OCI-LY1 (cell line): ENCODE measurements around the gene PTPRM.

Experiments used
- H2AFZ ChIP-seq: fragments of 200-600 bp; sonication (generic), shearing (Covaris generic); 2 replicates; pipeline ENCODE4 v1.6.0; 2014; ENCODE audit warnings: antibody characterized with exemption, mild to moderate bottlenecking, low read length
- H3F3A ChIP-seq: fragments of 200-600 bp; sonication (generic), shearing (Covaris generic); 2 replicates; pipeline ENCODE4 v1.6.0; 2014; ENCODE audit warnings: mild to moderate bottlenecking, antibody characterized with exemption, low read length, moderate library complexity; ENCODE audit not compliant: insufficient read depth
- H3K27ac ChIP-seq: fragments of 200-600 bp; sonication (generic); 2 replicates; pipeline ENCODE4 v1.5.1; 2014; ENCODE audit warnings: low read length, mixed run types, mild to moderate bottlenecking, low read depth; ENCODE audit not compliant: poor library complexity, severe bottlenecking
- H3K27me3 ChIP-seq: fragments of 200-600 bp; sonication (generic); 2 replicates; pipeline ENCODE4 v1.6.0; 2014; ENCODE audit warnings: antibody characterized with exemption, mild to moderate bottlenecking, low read length, moderate library complexity; ENCODE audit not compliant: insufficient read depth
- H3K36me3 ChIP-seq: fragments of 200-600 bp; sonication (generic); 2 replicates; pipeline ENCODE4 v1.6.1; 2014; ENCODE audit warnings: mild to moderate bottlenecking, antibody characterized with exemption, low read length, moderate library complexity, mixed read lengths; ENCODE audit not compliant: insufficient read depth
- H3K4me1 ChIP-seq: fragments of 200-600 bp; sonication (generic); 2 replicates; pipeline ENCODE4 v1.5.1; 2014; ENCODE audit warnings: mild to moderate bottlenecking, low read length, moderate library complexity; ENCODE audit not compliant: insufficient read depth, severe bottlenecking
- H3K4me2 ChIP-seq: fragments of 200-600 bp; sonication (generic), shearing (Covaris generic); 2 replicates; pipeline ENCODE4 v1.6.1; 2014; ENCODE audit warnings: low read length
- H3K4me3 ChIP-seq: fragments of 200-600 bp; sonication (generic); 2 replicates; pipeline ENCODE4 v1.5.1; 2014; ENCODE audit warnings: low read length, low read depth, mild to moderate bottlenecking, mixed read lengths; ENCODE audit not compliant: poor library complexity, severe bottlenecking
- H3K79me2 ChIP-seq: fragments of 200-600 bp; shearing (Covaris generic); 2 replicates; pipeline ENCODE4 v1.6.1; 2016; ENCODE audit warnings: mixed run types, low read length, mixed read lengths; ENCODE audit not compliant: insufficient read depth
- H3K9ac ChIP-seq: fragments of 200-600 bp; sonication (generic), shearing (Covaris generic); 2 replicates; pipeline ENCODE4 v1.6.1; 2014; ENCODE audit warnings: mild to moderate bottlenecking, low read length, mixed read lengths
- H3K9me2 ChIP-seq: fragments of 200-600 bp; sonication (generic), shearing (Covaris generic); 2 replicates; pipeline ENCODE4 v1.6.1; 2014; ENCODE audit warnings: low read depth, mild to moderate bottlenecking, low read length, mixed read lengths
- H3K9me3 ChIP-seq: fragments of 200-600 bp; shearing (Covaris generic); 2 replicates; pipeline ENCODE4 v1.6.1; 2014; ENCODE audit warnings: low read length, mixed read lengths
- H4K20me1 ChIP-seq: fragments of 200-600 bp; sonication (generic), shearing (Covaris generic); 2 replicates; pipeline ENCODE4 v1.6.0; 2016; ENCODE audit warnings: mild to moderate bottlenecking, low read length; ENCODE audit not compliant: insufficient read depth
- EZH2 ChIP-seq: fragments of 200-600 bp; sonication (generic), shearing (Covaris generic); IDR thresholded peaks from 2 replicates; pipeline ENCODE4 v1.8.0; 2017; ENCODE audit warnings: borderline replicate concordance, mixed run types, mild to moderate bottlenecking, antibody characterized with exemption, low read length, moderate library complexity, mixed read lengths
- TF ChIP-seq, protein P1 (sequence below): fragments of 200-600 bp; sonication (generic), shearing (Covaris generic); IDR thresholded peaks from 2 replicates; pipeline ENCODE4 v1.5.1; 2017; ENCODE audit warnings: mild to moderate bottlenecking, antibody characterized with exemption, low read length, moderate library complexity, mixed read lengths

Gene PTPRM

DNA sequence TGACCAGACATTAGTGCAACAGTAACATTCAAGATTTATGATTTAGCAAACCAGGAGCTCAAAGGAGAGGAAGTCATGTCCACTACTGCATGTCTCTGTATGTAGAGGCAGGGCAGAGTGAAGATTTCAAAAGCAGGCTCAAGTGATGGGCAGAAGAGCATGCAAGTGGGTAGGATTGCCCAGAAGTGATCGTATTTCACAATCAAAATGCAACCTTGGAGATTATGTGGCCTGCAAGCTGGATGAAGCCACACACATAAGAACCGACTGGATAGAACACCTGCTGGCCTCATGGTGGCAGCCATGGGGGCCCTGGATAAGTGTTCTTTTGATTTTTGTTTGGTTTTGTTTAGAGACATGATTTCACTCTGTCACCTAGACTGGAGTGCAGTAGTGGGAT is 755.4 kb downstream of the PTPRM start:
- Histone ChIP-seq H3K79me2 (no peaks in the 10 kb centered on the region), H4K20me1 (no peaks in the 10 kb centered on the region), H2AFZ (no peak overlapping the region), H3F3A (no peaks in the 10 kb centered on the region), H3K36me3 (no peaks in the 10 kb centered on the region), H3K9ac (no peak overlapping the region), H3K27me3 (no peaks in the 10 kb centered on the region), H3K9me3 (no peaks in the 10 kb centered on the region), H3K4me1 (no peaks in the 10 kb centered on the region), H3K4me2 (no peak overlapping the region), H3K4me3 (no peak overlapping the region), H3K9me2 (no peaks in the 10 kb centered on the region), H3K27ac (no peak overlapping the region)
- TF ChIP-seq EZH2 = no peak
- TF ChIP-seq, protein P1, sequence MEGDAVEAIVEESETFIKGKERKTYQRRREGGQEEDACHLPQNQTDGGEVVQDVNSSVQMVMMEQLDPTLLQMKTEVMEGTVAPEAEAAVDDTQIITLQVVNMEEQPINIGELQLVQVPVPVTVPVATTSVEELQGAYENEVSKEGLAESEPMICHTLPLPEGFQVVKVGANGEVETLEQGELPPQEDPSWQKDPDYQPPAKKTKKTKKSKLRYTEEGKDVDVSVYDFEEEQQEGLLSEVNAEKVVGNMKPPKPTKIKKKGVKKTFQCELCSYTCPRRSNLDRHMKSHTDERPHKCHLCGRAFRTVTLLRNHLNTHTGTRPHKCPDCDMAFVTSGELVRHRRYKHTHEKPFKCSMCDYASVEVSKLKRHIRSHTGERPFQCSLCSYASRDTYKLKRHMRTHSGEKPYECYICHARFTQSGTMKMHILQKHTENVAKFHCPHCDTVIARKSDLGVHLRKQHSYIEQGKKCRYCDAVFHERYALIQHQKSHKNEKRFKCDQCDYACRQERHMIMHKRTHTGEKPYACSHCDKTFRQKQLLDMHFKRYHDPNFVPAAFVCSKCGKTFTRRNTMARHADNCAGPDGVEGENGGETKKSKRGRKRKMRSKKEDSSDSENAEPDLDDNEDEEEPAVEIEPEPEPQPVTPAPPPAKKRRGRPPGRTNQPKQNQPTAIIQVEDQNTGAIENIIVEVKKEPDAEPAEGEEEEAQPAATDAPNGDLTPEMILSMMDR = no peak

DNA sequence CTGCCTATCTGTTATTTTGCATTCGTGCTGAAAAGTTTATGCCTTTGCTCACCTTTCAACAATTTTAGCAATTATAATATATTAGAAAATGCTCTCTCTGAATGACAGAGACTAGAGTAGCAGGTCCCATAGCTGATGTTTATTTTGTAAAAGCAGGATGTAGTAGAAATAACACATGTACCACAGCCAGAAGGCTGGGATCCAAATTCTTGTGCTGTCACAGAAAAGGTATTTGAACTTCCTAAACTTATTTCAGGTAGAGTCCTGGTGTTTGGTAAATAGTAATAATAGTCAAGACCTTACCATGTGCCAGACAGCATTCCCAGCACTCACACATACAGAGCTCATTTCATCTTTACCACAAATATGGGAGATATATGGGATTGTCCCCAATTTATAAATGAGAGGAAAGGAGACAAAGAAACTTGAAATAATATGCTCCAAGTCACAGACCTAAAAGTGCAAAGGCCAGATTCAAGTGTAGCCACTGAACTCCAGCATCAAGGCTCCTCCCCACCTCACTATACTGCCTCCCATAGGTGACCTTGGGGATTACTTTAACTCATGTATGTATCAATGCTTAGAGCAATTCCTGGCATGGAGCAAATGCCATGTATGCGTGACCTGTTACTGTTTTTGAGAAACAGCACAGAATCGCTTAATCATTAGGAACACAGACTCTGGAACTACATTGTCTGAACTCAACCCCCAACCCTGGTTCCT is 757.4 kb downstream of the PTPRM start:
- no peak overlapping the region for H2AFZ ChIP-seq
- no peaks in the 10 kb centered on the region for H3F3A ChIP-seq
- H3K27me3 ChIP-seq = no peaks in the 10 kb centered on the region
- H3K79me2 ChIP-seq = no peaks in the 10 kb centered on the region
- no peak overlapping the region for H3K4me3 ChIP-seq
- no peak overlapping the region for H3K4me2 ChIP-seq
- H3K27ac ChIP-seq = no peak overlapping the region
- no peaks in the 10 kb centered on the region for H3K4me1 ChIP-seq
- no peaks in the 10 kb centered on the region for H3K9me2 ChIP-seq
- H3K36me3 ChIP-seq = no peaks in the 10 kb centered on the region
- no peaks in the 10 kb centered on the region for H3K9me3 ChIP-seq
- H3K9ac ChIP-seq = no peak overlapping the region
- H4K20me1 ChIP-seq = no peaks in the 10 kb centered on the region
- no peak for TF ChIP-seq EZH2
- TF ChIP-seq, protein P1 = peak; percentile 15; the same call in 1 of the 2 replicates

DNA sequence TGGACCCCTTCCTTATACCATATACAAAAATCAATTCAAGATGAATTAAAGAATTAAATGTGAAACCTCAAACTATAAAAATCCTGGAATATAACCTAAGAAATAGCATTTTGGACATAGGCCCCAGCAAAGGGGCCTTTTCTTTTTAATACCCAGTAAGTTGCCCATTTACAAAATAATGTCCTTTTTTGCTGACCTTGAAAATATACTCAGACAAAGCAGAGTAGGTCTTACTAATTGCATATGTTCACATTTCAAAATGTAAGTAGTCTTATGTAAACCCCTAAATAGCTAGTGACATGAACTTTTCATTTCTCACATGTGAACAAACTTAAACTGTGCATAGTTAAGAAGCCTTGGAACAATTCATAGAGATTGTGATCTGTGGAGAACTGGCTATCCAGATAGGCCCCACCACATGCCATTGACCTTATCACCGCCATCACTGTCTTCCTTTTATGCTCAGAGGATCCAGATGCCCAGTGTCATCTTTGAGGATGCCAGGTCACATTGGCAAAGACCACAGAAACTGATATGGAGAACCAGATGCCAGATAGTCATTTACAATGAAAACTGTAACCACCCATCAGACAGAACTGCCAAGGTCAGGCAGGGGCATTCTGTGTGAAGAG is 759.8 kb downstream of the PTPRM start:
- no peaks in the 10 kb centered on the region for H3F3A ChIP-seq
- no peaks in the 10 kb centered on the region for H3K9me2 ChIP-seq
- no peaks in the 10 kb centered on the region for H3K9me3 ChIP-seq
- no peak overlapping the region for H3K4me3 ChIP-seq
- H3K4me1 ChIP-seq = no peaks in the 10 kb centered on the region
- TF ChIP-seq, protein P1 = no peak
- TF ChIP-seq EZH2 = no peak
- H3K36me3 ChIP-seq = no peaks in the 10 kb centered on the region
- H2AFZ ChIP-seq = no peak overlapping the region
- no peak overlapping the region for H3K27ac ChIP-seq
- no peaks in the 10 kb centered on the region for H3K27me3 ChIP-seq
- H3K4me2 ChIP-seq = no peak overlapping the region
- no peaks in the 10 kb centered on the region for H4K20me1 ChIP-seq
- no peak overlapping the region for H3K9ac ChIP-seq
- H3K79me2 ChIP-seq = no peaks in the 10 kb centered on the region
